NOMO-1 treated with dmso at 0.1 percent for 144 hours (cell line): Measurements from ENCODE around the gene IL36B.
A peak's percentile ranks its signal among the peaks of the same experiment; 100 is the strongest.

Experiments
- DNase-seq: peaks from one replicate; lab custom pipeline; 2025; ENCODE audit not compliant: unreplicated experiment; lab: John Stamatoyannopoulos, UW

Gene IL36B

GRCh38 chr2:113056521-113056920, 3.9 kb upstream of the IL36B start:
- no peak for DNase-seq

DNA sequence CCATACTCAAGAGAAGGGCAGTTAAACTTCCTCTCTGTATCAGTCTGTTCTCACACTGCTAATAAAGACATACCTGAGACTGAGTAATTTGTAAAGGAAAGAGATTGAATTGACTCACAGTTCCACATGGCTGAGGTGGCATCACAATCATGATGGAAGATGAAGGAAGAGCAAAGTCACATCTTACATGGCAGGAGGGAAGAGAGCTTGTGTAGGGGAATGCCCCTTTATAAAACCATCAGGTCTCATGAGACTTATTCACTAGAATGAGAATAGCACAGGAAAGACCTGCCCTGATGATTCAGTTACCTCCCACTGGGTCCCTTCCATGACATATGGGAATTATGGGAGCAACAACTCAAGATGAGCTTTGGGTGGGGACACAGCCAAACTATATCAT, 1.4 kb upstream of the IL36B start:
- DNase-seq: no peak

- no peak for DNase-seq
Measured at GRCh38 chr2:113053666-113054065, 999 bp upstream of the IL36B start.

- DNase-seq: no peak
Measured at GRCh38 chr2:113050921-113051895, 1.5 kb downstream of the IL36B start.

GRCh38 chr2:113046465-113046864, 6.2 kb downstream of the IL36B start:
- DNase-seq: no peak

- no peak for DNase-seq
Measured at GRCh38 chr2:113041871-113042270, 10.8 kb downstream of the IL36B start.

DNA sequence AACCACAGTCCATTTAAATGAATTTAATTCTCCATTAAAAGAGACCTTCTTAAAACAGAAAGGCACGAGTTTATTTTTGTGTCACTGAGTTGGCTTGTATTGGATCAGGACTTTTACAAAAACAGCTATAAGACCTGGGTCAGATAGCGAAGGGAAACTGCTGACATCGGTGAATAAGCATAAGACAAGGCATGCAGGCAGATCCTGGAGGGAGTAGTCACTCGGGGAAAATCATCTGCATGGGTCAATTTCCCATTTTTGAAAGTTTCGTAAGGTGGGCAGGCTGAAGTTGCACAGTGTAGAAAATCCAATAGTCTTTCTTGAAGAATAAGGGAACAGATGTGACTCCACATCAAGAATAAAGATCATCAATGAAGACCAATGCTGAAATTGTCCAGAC, 12.9 kb downstream of the IL36B start:
- DNase-seq: no peak

GRCh38 chr2:113039158-113039557, 13.5 kb downstream of the IL36B start:
- no peak for DNase-seq

GRCh38 chr2:113038291-113038690, 14.4 kb downstream of the IL36B start:
- no peak for DNase-seq

- DNase-seq: no peak
Measured at GRCh38 chr2:113036763-113037162, 15.9 kb downstream of the IL36B start.

DNA sequence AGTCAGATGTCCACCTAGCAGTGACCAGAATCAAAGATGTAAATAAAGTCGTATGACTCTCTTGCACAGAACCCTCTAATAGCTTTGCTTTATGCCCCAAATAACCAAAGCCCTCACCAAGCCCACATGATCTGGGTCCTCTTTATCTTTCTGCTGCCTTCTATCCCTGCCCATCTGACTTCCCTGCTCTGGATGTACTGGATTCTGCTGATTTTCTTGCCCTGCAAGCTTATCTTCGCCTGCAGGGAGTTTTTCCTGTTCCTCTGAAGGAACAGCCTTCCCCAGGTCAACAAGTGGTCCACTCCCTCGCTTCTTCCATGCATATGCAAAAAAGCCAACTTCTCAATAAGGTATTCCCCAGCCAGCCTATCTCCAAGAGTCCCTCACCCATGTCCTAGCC, 18.7 kb downstream of the IL36B start:
- no peak for DNase-seq

DNA sequence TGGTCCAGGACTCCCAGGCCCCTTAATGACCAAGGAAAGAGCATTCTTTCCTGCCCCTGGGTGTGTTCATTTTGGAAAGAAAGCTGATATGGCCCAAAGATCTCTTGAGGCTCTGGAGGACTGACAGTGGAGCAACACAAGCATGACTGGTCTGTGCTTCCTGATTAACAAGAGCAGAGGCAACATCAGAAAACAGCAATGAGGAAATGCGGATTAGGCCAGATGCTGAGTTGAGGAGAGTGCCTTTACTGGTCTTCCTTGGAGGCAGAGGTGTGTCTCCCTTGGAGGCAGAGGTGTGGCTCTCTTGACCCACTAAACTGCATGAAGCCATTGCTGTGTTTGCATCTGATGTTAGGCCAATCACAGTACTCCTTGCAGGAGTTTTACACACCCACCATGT, 19.9 kb downstream of the IL36B start:
- no peak for DNase-seq

GRCh38 chr2:113028112-113028511, 24.6 kb downstream of the IL36B start:
- no peak for DNase-seq

GRCh38 chr2:113027691-113028090, 25.0 kb downstream of the IL36B start:
- no peak for DNase-seq

DNA sequence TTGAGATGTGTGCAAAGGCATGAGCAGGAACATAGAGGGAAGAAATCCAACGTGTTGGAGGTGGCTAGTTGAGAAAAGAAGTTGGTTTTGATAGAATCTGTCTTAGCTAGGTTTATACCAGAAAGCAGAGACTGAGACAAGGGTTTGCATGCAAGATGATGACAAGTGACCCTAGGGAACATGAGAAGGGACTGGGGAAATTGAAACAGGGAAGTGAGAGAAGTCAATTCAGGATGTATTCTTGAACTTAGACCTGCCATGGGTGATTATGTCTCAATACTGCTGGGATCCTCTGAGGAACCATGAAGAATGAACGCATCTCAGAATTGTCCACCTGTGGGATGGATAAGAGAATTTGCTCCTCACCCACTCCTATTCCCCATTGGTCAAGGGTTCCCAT, 26.9 kb downstream of the IL36B start:
- DNase-seq: peak; percentile 4

DNA sequence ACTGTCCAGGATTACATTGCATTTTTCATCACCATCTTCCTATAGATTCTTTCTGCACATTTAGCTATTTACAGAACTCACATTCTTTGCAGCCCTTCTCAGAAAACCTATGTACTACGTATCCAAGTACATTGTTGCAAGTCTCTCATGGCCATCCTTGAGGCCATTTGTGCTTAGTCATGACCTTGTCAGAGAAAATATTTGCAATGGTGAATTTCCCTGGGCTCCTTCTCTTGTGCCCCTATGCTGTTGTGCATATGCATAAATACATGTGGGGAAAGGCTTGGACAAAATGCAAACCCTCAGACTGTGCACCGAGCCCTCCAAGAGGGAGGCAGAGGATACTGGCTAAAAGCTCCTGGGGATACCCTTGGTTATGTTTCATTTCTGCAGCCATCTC, 27.9 kb downstream of the IL36B start:
- DNase-seq: no peak

GRCh38 chr2:113021312-113021711, 31.4 kb downstream of the IL36B start:
- DNase-seq: no peak

- DNase-seq: no peak
Measured at GRCh38 chr2:113018509-113018908, 34.2 kb downstream of the IL36B start.

DNA sequence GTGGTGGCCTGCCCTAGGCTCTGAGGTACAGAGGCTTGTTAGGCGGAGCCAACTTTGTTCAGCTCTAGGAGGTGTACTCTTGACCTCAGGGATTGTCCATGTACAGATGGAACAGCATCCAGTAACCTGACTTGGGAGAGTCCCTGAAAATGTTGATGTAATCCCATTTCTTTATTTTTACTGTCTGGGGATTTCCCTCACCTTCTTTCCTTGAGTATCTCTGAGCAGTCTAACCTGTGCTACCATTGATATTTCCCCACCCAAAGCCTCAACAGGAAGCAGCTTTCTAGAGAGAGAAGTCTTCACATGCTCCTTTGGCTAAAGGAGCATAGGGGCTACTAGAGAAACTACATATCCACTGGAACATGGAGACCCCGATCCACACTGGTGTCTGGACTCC, 37.0 kb downstream of the IL36B start:
- no peak for DNase-seq

DNA sequence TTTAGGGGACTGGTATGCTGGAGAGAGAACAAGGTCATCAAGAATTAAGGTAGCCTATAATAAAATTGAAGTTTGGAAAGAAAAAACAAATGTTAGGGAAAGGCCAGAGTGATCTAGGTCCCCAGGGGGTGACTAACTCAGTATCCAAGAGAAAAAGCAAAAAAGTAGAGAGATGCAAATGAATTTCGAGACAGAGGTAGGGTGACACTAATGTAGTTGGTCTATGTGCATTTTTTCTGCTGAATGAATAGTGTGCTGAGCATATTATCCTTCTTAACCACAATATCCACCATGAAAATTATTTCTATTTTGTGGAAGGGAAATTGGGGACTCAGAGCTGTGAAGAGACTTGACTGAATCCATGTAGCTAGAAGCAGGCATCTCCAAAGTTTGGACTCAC, 37.6 kb downstream of the IL36B start:
- DNase-seq: no peak

- no peak for DNase-seq
Measured at GRCh38 chr2:113014067-113014466, 38.6 kb downstream of the IL36B start.

DNA sequence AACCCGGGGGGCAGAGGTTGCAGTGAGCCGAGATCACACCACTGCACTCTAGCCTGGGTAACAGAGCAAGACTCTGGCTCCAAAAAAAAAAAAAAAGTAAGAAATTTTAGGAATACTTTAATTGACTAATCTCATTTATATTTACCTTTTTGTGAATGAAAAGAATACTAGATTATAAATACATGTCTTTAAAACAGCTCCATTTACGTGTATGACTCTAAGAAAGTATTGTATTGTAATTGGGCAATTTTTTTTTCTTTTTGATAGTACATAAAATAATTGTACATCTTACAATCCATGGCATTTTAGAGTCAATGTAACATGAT, 39.4 kb downstream of the IL36B start:
- DNase-seq: no peak
